ENCODE measurements around the gene CMIP. TPM values are rescaled to one million over a fixed set of nuclear protein-coding genes. Genes with fewer than 3 reads are reported as not detected.

CMIP gene
- total RNA-seq, 1 experiment from 2014 or later: 12.7 TPM

- Histone ChIP-seq H2AFZ (ENCODE audit: low read length) (no peak overlapping the region), H3K9me2 (replicated peaks; ENCODE audit: insufficient read depth, low read length) (no peaks in the 10 kb centered on the region), H3K4me3 (ENCODE audit: low read length) (no peak overlapping the region), H3K9ac (ENCODE audit: low read length) (no peak overlapping the region), H3K27me3 (ENCODE audit: low read length) (0 out of 2 replicates have a peak, but pooled peaks cover 3% of the 10 kb centered on the region), H3K4me1 (ENCODE audit: low read length) (peaks cover 16% of the 10 kb centered on the region), H3K9me3 (ENCODE audit: low read length) (no peaks in the 10 kb centered on the region), H3K27ac (ENCODE audit: low read length) (no peak overlapping the region), H3K79me2 (ENCODE audit: low read length) (no peaks in the 10 kb centered on the region), H3K36me3 (ENCODE audit: insufficient read depth, low read length) (no peaks in the 10 kb centered on the region), H4K20me1 (ENCODE audit: insufficient read depth, low read depth, low read length) (peaks cover 15% of the 10 kb centered on the region; the same call in 1 of the 2 replicates), H3K4me2 (ENCODE audit: low read depth, low read length, poor library complexity, severe bottlenecking) (no peak overlapping the region)
- peak; percentile 49 for DNase-seq
Measured at GRCh38 chr16:81442220-81442915, 2.2 kb upstream of the CMIP start.

DNA sequence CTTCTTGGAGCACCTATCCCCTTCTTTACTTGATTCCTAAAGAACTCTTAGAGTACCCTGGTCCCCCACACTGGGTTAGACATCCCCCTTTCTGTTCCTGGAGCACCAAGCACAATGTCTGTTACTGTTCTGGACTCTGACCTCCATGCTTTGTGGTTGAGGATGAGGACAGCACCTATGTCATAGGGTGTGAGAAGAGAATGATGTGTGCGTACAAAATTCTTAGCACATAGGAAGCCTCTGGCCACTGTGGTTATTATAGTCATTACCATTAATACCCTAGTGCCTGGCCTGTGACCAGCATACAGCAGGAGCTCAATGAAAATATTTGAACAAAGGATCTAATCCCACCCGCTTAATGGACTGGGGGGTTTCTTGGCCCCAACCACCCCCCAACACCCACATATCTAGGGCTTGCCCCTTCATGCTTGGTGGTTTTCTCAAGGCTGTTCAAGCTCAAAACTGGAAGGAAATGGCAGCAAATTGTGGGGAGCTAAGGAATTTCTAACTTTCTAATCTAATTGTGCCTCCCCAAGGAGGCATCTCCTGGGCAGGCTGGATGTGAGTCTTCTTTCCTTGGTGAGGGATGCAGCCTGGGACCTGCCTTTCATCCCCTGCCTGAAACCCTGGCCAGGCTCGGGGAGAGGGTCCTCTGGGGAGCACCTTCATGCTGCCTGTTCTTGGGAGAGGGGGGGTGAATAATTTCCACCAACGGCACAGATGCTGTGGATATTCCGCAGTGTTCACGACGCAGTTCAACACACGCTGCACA, 1.5 kb upstream of the CMIP start:
- no peaks in the 10 kb centered on the region for H3K9me2 ChIP-seq (replicated peaks; ENCODE audit: insufficient read depth, low read length)
- no peak overlapping the region for H3K9ac ChIP-seq (ENCODE audit: low read length)
- 0 out of 2 replicates have a peak, but pooled peaks cover 3% of the 10 kb centered on the region for H3K27me3 ChIP-seq (ENCODE audit: low read length)
- H3K4me1 ChIP-seq (ENCODE audit: low read length): peaks cover 16% of the 10 kb centered on the region
- peaks cover 18% of the 10 kb centered on the region; the same call in 1 of the 2 replicates for H4K20me1 ChIP-seq (ENCODE audit: insufficient read depth, low read depth, low read length)
- no peak overlapping the region for H2AFZ ChIP-seq (ENCODE audit: low read length)
- no peaks in the 10 kb centered on the region for H3K9me3 ChIP-seq (ENCODE audit: low read length)
- H3K4me3 ChIP-seq (ENCODE audit: low read length): no peak overlapping the region
- H3K79me2 ChIP-seq (ENCODE audit: low read length): no peaks in the 10 kb centered on the region
- DNase-seq: no peak
- H3K4me2 ChIP-seq (ENCODE audit: low read depth, low read length, poor library complexity, severe bottlenecking): no peak overlapping the region
- no peaks in the 10 kb centered on the region for H3K36me3 ChIP-seq (ENCODE audit: insufficient read depth, low read length)
- H3K27ac ChIP-seq (ENCODE audit: low read length): no peak overlapping the region

GRCh38 chr16:81443688-81444447, 740 bp upstream of the CMIP start:
- no peaks in the 10 kb centered on the region for H3K36me3 ChIP-seq (ENCODE audit: insufficient read depth, low read length)
- peak overlapping the region; percentile 61 for H3K4me2 ChIP-seq (ENCODE audit: low read depth, low read length, poor library complexity, severe bottlenecking)
- H4K20me1 ChIP-seq (ENCODE audit: insufficient read depth, low read depth, low read length): peaks cover 25% of the 10 kb centered on the region; the same call in 1 of the 2 replicates
- no peak overlapping the region for H3K27ac ChIP-seq (ENCODE audit: low read length)
- H3K79me2 ChIP-seq (ENCODE audit: low read length): no peaks in the 10 kb centered on the region
- no peaks in the 10 kb centered on the region for H3K9me2 ChIP-seq (replicated peaks; ENCODE audit: insufficient read depth, low read length)
- no peak for DNase-seq
- H2AFZ ChIP-seq (ENCODE audit: low read length): no peak overlapping the region
- H3K9ac ChIP-seq (ENCODE audit: low read length): peak overlapping the region; percentile 59
- H3K9me3 ChIP-seq (ENCODE audit: low read length): no peaks in the 10 kb centered on the region
- H3K4me3 ChIP-seq (ENCODE audit: low read length): peak overlapping the region; percentile 55; the same call in 1 of the 2 replicates
- H3K4me1 ChIP-seq (ENCODE audit: low read length): peaks cover 16% of the 10 kb centered on the region
- H3K27me3 ChIP-seq (ENCODE audit: low read length): 0 out of 2 replicates have a peak, but pooled peaks cover 3% of the 10 kb centered on the region

DNA sequence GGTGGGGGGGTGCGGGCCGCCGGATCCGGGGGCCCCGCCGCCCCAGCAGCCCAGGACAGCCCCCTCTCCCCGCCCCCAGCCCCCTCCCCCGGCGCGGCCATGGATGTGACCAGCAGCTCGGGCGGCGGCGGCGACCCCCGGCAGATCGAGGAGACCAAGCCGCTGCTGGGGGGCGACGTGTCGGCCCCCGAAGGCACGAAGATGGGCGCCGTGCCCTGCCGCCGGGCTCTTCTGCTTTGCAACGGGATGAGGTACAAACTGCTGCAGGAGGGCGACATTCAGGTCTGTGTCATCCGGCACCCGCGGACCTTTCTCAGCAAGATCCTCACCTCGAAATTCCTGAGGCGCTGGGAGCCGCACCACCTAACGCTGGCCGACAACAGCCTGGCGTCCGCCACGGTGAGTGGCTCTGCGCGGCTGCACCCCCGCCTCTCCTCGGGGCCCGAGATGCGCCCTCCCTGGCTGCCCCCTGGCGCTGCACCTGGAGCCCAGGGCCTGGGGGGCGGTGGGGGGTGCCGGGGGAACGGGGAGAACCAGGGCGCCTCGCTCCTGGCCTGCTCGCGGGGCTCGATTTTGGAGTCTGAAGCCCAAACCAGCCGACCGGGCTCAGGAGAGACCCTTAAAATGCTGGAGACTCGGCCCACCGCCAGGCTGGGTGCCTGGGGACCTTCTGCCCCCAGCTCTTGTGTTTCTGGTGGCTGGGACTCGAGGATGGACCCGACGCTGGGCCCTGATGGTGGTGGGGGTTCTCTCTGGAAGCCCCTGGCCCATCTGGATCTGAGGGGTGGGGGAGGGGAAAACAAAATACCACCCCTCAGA, 744 bp downstream of the CMIP start:
- Histone ChIP-seq H3K79me2 (ENCODE audit: low read length) (no peaks in the 10 kb centered on the region), H3K9ac (ENCODE audit: low read length) (peak overlapping the region; percentile 68), H3K9me3 (ENCODE audit: low read length) (no peaks in the 10 kb centered on the region), H3K4me1 (ENCODE audit: low read length) (peaks cover 16% of the 10 kb centered on the region), H2AFZ (ENCODE audit: low read length) (no peak overlapping the region), H3K4me2 (ENCODE audit: low read depth, low read length, poor library complexity, severe bottlenecking) (peak overlapping the region; percentile 75), H4K20me1 (ENCODE audit: insufficient read depth, low read depth, low read length) (peaks cover 38% of the 10 kb centered on the region; the same call in 1 of the 2 replicates), H3K27ac (ENCODE audit: low read length) (no peak overlapping the region), H3K27me3 (ENCODE audit: low read length) (0 out of 2 replicates have a peak, but pooled peaks cover 3% of the 10 kb centered on the region), H3K9me2 (replicated peaks; ENCODE audit: insufficient read depth, low read length) (no peaks in the 10 kb centered on the region), H3K36me3 (ENCODE audit: insufficient read depth, low read length) (no peaks in the 10 kb centered on the region), H3K4me3 (ENCODE audit: low read length) (peak overlapping the region; percentile 66)
- peak; percentile 67 for DNase-seq

DNA sequence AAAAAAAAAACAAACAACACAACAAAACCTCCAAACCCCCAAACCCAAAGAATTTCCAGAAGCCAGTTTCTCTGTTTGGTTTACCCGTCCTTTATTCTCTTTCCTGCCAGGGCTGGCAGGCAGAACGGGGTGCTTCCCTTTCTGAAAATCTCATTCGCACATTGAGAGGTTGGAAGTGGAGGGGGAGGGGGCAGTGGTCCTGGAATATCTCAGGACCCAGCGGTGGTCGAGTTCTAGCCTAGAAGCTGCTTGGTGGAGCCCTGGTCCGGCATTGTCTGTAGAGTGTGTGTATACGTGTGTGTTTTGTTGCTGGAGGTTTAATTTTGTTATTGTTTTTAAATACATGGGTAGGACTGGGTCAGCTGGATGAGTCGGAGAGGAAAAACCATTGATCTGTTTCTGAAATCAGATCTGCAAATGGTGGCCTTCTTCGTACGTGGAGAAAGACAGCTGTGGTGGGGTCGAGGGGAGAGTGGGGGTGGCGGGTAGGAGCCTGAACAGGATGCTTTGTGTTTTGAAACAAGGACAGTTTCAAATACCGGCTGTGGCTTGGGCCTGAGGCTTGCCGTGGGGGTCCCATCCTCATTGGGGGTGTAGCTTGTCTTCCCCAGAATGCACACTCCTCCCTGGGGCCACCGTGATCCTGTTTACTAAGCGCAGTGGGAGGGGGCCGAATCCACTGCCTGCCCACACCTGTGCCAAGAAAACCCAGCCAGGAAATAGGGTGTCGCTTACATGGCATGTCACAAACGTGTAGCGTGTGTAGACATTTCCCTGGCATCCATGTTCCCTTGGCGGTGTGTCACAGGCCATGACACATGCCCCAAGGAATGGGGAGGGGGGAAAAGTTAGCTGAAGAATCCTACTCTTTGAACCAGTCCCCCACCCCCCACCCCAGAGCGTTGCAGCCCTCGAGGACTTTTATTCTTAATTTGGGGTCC, 1.6 kb downstream of the CMIP start:
- Histone ChIP-seq H3K27ac (ENCODE audit: low read length) (no peak overlapping the region), H3K9ac (ENCODE audit: low read length) (peak overlapping the region; percentile 68), H3K27me3 (ENCODE audit: low read length) (0 out of 2 replicates have a peak, but pooled peaks cover 3% of the 10 kb centered on the region), H3K9me3 (ENCODE audit: low read length) (no peaks in the 10 kb centered on the region), H3K4me2 (ENCODE audit: low read depth, low read length, poor library complexity, severe bottlenecking) (peak overlapping the region; percentile 75), H3K4me1 (ENCODE audit: low read length) (peaks cover 16% of the 10 kb centered on the region), H4K20me1 (ENCODE audit: insufficient read depth, low read depth, low read length) (peaks cover 44% of the 10 kb centered on the region; the same call in 1 of the 2 replicates), H3K79me2 (ENCODE audit: low read length) (no peaks in the 10 kb centered on the region), H3K36me3 (ENCODE audit: insufficient read depth, low read length) (no peaks in the 10 kb centered on the region), H2AFZ (ENCODE audit: low read length) (no peak overlapping the region), H3K9me2 (replicated peaks; ENCODE audit: insufficient read depth, low read length) (no peaks in the 10 kb centered on the region), H3K4me3 (ENCODE audit: low read length) (peak overlapping the region; percentile 66; the same call in 1 of the 2 replicates)
- DNase-seq: no peak

DNA sequence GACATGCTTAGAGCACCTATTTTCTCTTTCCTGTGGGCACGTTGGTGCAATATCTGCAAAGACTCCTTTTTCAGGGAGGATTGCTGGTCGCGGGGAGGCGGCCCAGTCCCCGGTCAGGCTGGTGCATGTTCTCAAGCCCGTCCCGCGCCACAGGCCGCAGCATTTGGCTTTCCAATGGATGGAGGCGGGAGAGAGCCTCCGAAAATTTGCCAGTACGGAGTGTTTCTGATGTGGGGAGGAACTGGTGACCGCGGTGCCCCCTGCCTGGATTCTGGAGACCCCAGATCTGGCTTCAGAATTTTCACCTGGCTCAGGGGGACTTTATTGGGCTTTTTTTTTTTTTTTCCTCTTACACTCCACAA, 2.3 kb downstream of the CMIP start:
- Histone ChIP-seq H3K4me1 (ENCODE audit: low read length) (peaks cover 16% of the 10 kb centered on the region), H2AFZ (ENCODE audit: low read length) (no peak overlapping the region), H4K20me1 (ENCODE audit: insufficient read depth, low read depth, low read length) (peaks cover 49% of the 10 kb centered on the region; the same call in 1 of the 2 replicates), H3K36me3 (ENCODE audit: insufficient read depth, low read length) (no peaks in the 10 kb centered on the region), H3K4me3 (ENCODE audit: low read length) (no peak overlapping the region), H3K79me2 (ENCODE audit: low read length) (no peaks in the 10 kb centered on the region), H3K9ac (ENCODE audit: low read length) (no peak overlapping the region), H3K27me3 (ENCODE audit: low read length) (0 out of 2 replicates have a peak, but pooled peaks cover 3% of the 10 kb centered on the region), H3K9me2 (replicated peaks; ENCODE audit: insufficient read depth, low read length) (no peaks in the 10 kb centered on the region), H3K27ac (ENCODE audit: low read length) (no peak overlapping the region), H3K4me2 (ENCODE audit: low read depth, low read length, poor library complexity, severe bottlenecking) (no peak overlapping the region), H3K9me3 (ENCODE audit: low read length) (no peaks in the 10 kb centered on the region)
- DNase-seq: no peak
